Activated CD4-positive, alpha-beta T cell treated with anti-CD3 and anti-CD28 coated beads, Interleukin-2, amount 10 ng/mL, durations not matched to agents 7 days and 5 days (primary cell): ENCODE data around the gene TMEM174. TPM values are rescaled to one million over a fixed set of nuclear protein-coding genes. Genes with fewer than 3 reads are reported as not detected.

Experiments used
- CTCF ChIA-PET: fragments of 350-600 bp; sonication (Branson Sonifier 250); formaldehyde crosslinking; loops from one replicate; lab custom pipeline; 2021; ENCODE audit warnings: antibody characterized with exemption; lab: Charles Lee
- POLR2A ChIA-PET: fragments of 350-600 bp; sonication (Branson Sonifier 250); formaldehyde crosslinking; loops from one replicate; lab custom pipeline; 2021; ENCODE audit warnings: antibody characterized with exemption; lab: Charles Lee
- DNase-seq: peaks from one replicate; pipeline ENCODE4 v3.0.0-alpha.2; 2020
- H3K27ac Mint-ChIP-seq: one replicate; pipeline ENCODE4 v1.8.0; 2021; ENCODE audit warnings: mild to moderate bottlenecking, moderate library complexity, mixed read lengths
- H3K27me3 Mint-ChIP-seq: one replicate; pipeline ENCODE4 v1.8.0; 2021; ENCODE audit warnings: mixed read lengths
- H3K36me3 Mint-ChIP-seq: one replicate; pipeline ENCODE4 v1.8.0; 2021; ENCODE audit warnings: low read depth, mixed read lengths
- H3K4me1 Mint-ChIP-seq: one replicate; pipeline ENCODE4 v1.8.0; 2021; ENCODE audit warnings: mixed read lengths
- H3K4me3 Mint-ChIP-seq: one replicate; pipeline ENCODE4 v1.8.0; 2021; ENCODE audit warnings: mild to moderate bottlenecking, moderate library complexity, mixed read lengths
- H3K9me3 Mint-ChIP-seq: one replicate; pipeline ENCODE4 v1.8.0; 2021; ENCODE audit warnings: mixed read lengths
- total RNA-seq, 2 experiments: library from RNA; stranded (reverse); gene quantifications; one replicate each; pipeline ENCODE4 v1.2.3, GENCODE V29; 2021

TMEM174 gene
- not detected for total RNA-seq

- CTCF ChIA-PET, result no interaction called here
- POLR2A ChIA-PET, result no interaction called here
- DNase-seq, result no peak
- Mint-ChIP-seq H3K4me1 (no peaks in the 10 kb centered on the region), H3K27me3 (peaks cover 77% of the 10 kb centered on the region), H3K27ac (no peak within 1 kb of the TSS), H3K36me3 (no peaks in the 10 kb centered on the region), H3K9me3 (no peaks in the 10 kb centered on the region), H3K4me3 (no peak within 1 kb of the TSS)
Observed at GRCh38 chr5:73172951-73173350, at the start of gene TMEM174. Gene TMEM174 (plus strand): TSS chr5:73173193. CDS start chr5:73173244, 51 bp downstream.

- no peaks in the 10 kb centered on the region for H3K9me3 Mint-ChIP-seq
Observed at GRCh38 chr5:73125289-73125688, 47.7 kb upstream of the TMEM174 start.

GRCh38 chr5:73126381-73126780 is 46.6 kb upstream of the TMEM174 start:
- H3K4me3 Mint-ChIP-seq, result no peak overlapping the region
- no peak for DNase-seq
- peaks cover 63% of the 10 kb centered on the region for H3K27me3 Mint-ChIP-seq
- H3K9me3 Mint-ChIP-seq, result no peaks in the 10 kb centered on the region
- no peaks in the 10 kb centered on the region for H3K36me3 Mint-ChIP-seq
- H3K4me1 Mint-ChIP-seq, result peaks cover 13% of the 10 kb centered on the region
- POLR2A ChIA-PET, result no interaction called here
- no peak overlapping the region for H3K27ac Mint-ChIP-seq
- CTCF ChIA-PET, result no interaction called here

More at GRCh38 chr5:73125289-73125688, 47.7 kb upstream of the TMEM174 start:
- Mint-ChIP-seq H3K4me3 (no peak overlapping the region), H3K36me3 (no peaks in the 10 kb centered on the region), H3K27ac (no peak overlapping the region), H3K27me3 (peaks cover 67% of the 10 kb centered on the region), H3K4me1 (peaks cover 17% of the 10 kb centered on the region)
- DNase-seq, result no peak
- CTCF ChIA-PET, result no interaction called here
- POLR2A ChIA-PET, result no interaction called here

- Mint-ChIP-seq H3K27ac (no peak overlapping the region), H3K36me3 (no peaks in the 10 kb centered on the region), H3K4me3 (no peak overlapping the region), H3K27me3 (peaks cover 61% of the 10 kb centered on the region), H3K4me1 (peaks cover 13% of the 10 kb centered on the region), H3K9me3 (no peaks in the 10 kb centered on the region)
- CTCF ChIA-PET, result no interaction called here
- no peak for DNase-seq
- POLR2A ChIA-PET, result no interaction called here
Observed at GRCh38 chr5:73126957-73127356, 46.0 kb upstream of the TMEM174 start.

GRCh38 chr5:73129143-73129542 is 43.9 kb upstream of the TMEM174 start:
- ChIA-PET POLR2A (no interaction called here), CTCF (no interaction called here)
- Mint-ChIP-seq H3K36me3 (no peaks in the 10 kb centered on the region), H3K4me1 (no peaks in the 10 kb centered on the region), H3K9me3 (no peaks in the 10 kb centered on the region), H3K27ac (no peak overlapping the region), H3K4me3 (no peak overlapping the region), H3K27me3 (peaks cover 63% of the 10 kb centered on the region)
- no peak for DNase-seq

GRCh38 chr5:73130811-73131210 is 42.2 kb upstream of the TMEM174 start:
- Mint-ChIP-seq H3K9me3 (no peaks in the 10 kb centered on the region), H3K27me3 (peaks cover 61% of the 10 kb centered on the region), H3K36me3 (no peaks in the 10 kb centered on the region), H3K27ac (no peak overlapping the region), H3K4me1 (no peaks in the 10 kb centered on the region), H3K4me3 (no peak overlapping the region)
- DNase-seq, result no peak
- ChIA-PET CTCF (no interaction called here), POLR2A (no interaction called here)

GRCh38 chr5:73131711-73132425 is 41.1 kb upstream of the TMEM174 start:
- Mint-ChIP-seq H3K9me3 (no peaks in the 10 kb centered on the region), H3K27me3 (peaks cover 57% of the 10 kb centered on the region), H3K4me3 (no peak overlapping the region), H3K27ac (no peak overlapping the region), H3K4me1 (no peaks in the 10 kb centered on the region), H3K36me3 (no peaks in the 10 kb centered on the region)
- CTCF ChIA-PET, result no interaction called here
- POLR2A ChIA-PET, result no interaction called here
- no peak for DNase-seq

GRCh38 chr5:73132759-73133158 is 40.2 kb upstream of the TMEM174 start:
- no peaks in the 10 kb centered on the region for H3K36me3 Mint-ChIP-seq
- peaks cover 57% of the 10 kb centered on the region for H3K27me3 Mint-ChIP-seq

GRCh38 chr5:73135021-73135420 is 38.0 kb upstream of the TMEM174 start:
- CTCF ChIA-PET, result no interaction called here
- Mint-ChIP-seq H3K4me3 (no peak overlapping the region), H3K36me3 (no peaks in the 10 kb centered on the region), H3K27ac (no peak overlapping the region), H3K9me3 (no peaks in the 10 kb centered on the region), H3K4me1 (no peaks in the 10 kb centered on the region), H3K27me3 (peaks cover 51% of the 10 kb centered on the region)
- POLR2A ChIA-PET, result no interaction called here
- no peak for DNase-seq

More at GRCh38 chr5:73132759-73133158, 40.2 kb upstream of the TMEM174 start:
- ChIA-PET POLR2A (no interaction called here), CTCF (no interaction called here)
- H3K4me1 Mint-ChIP-seq, result no peaks in the 10 kb centered on the region
- DNase-seq, result no peak
- no peaks in the 10 kb centered on the region for H3K9me3 Mint-ChIP-seq
- no peak overlapping the region for H3K4me3 Mint-ChIP-seq
- no peak overlapping the region for H3K27ac Mint-ChIP-seq

GRCh38 chr5:73135429-73136054 is 37.5 kb upstream of the TMEM174 start:
- H3K36me3 Mint-ChIP-seq, result no peaks in the 10 kb centered on the region
- no peak overlapping the region for H3K27ac Mint-ChIP-seq
- no peaks in the 10 kb centered on the region for H3K9me3 Mint-ChIP-seq
- DNase-seq, result no peak
- peaks cover 50% of the 10 kb centered on the region for H3K27me3 Mint-ChIP-seq
- ChIA-PET CTCF (no interaction called here), POLR2A (no interaction called here)
- no peak overlapping the region for H3K4me3 Mint-ChIP-seq
- H3K4me1 Mint-ChIP-seq, result no peaks in the 10 kb centered on the region

- H3K4me1 Mint-ChIP-seq, result no peaks in the 10 kb centered on the region
- ChIA-PET CTCF (no interaction called here), POLR2A (no interaction called here)
- H3K27ac Mint-ChIP-seq, result no peak overlapping the region
- no peaks in the 10 kb centered on the region for H3K9me3 Mint-ChIP-seq
- H3K36me3 Mint-ChIP-seq, result no peaks in the 10 kb centered on the region
- H3K4me3 Mint-ChIP-seq, result no peak overlapping the region
- peaks cover 50% of the 10 kb centered on the region for H3K27me3 Mint-ChIP-seq
- no peak for DNase-seq
Observed at GRCh38 chr5:73136055-73136562, 36.9 kb upstream of the TMEM174 start.

GRCh38 chr5:73137563-73138530 is 35.1 kb upstream of the TMEM174 start:
- no peak overlapping the region for H3K4me3 Mint-ChIP-seq
- H3K36me3 Mint-ChIP-seq, result no peaks in the 10 kb centered on the region
- ChIA-PET POLR2A (interaction anchor here (0.6 kb wide), 1 partner anchor 14 kb away, joined by 4 read pairs; no protein-coding TSS in a partner anchor), CTCF (no interaction called here)
- no peak overlapping the region for H3K27ac Mint-ChIP-seq
- no peaks in the 10 kb centered on the region for H3K4me1 Mint-ChIP-seq
- H3K27me3 Mint-ChIP-seq, result peaks cover 49% of the 10 kb centered on the region
- no peaks in the 10 kb centered on the region for H3K9me3 Mint-ChIP-seq
- DNase-seq, result no peak

- H3K27ac Mint-ChIP-seq, result no peak overlapping the region
- H3K27me3 Mint-ChIP-seq, result peaks cover 48% of the 10 kb centered on the region
- H3K4me3 Mint-ChIP-seq, result no peak overlapping the region
- no peaks in the 10 kb centered on the region for H3K9me3 Mint-ChIP-seq
- no peaks in the 10 kb centered on the region for H3K4me1 Mint-ChIP-seq
- ChIA-PET CTCF (no interaction called here), POLR2A (no interaction called here)
- no peaks in the 10 kb centered on the region for H3K36me3 Mint-ChIP-seq
- no peak for DNase-seq
Observed at GRCh38 chr5:73139485-73139884, 33.5 kb upstream of the TMEM174 start.
